Heart right ventricle (tissue), 16 donors: Measurements from ENCODE around the gene TSPAN11. TPM values are rescaled to one million over a fixed set of nuclear protein-coding genes. Genes with fewer than 3 reads are reported as not detected.

Source experiments
- ATAC-seq, 8 donors: fragments of 200-7000 bp; cut with Tn5 transposase; one replicate each; pipeline ENCODE4 v1.9.1; 2020; ENCODE audit warnings: mild to moderate bottlenecking in 8 of 8, moderate library complexity in 8 of 8, moderate number of reproducible peaks in 1 of 8
- DNase-seq, 2 donors: peaks; one replicate each; pipeline ENCODE4 v3.0.0-alpha.2; 2020
- H3K27ac ChIP-seq, 10 donors: fragments of 200-600 bp; sonication (generic) in 2 of 10; one replicate each; pipeline versions ENCODE4 v1.5.0 to v1.8.0; 2020 to 2022; ENCODE audit warnings: mild to moderate bottlenecking in 3 of 10
- H3K27me3 ChIP-seq, 7 donors: fragments of 200-600 bp; one replicate each; pipeline ENCODE4 v1.8.0; 2021 to 2022; ENCODE audit warnings: mild to moderate bottlenecking in 2 of 7
- H3K36me3 ChIP-seq, 9 donors: fragments of 200-600 bp; sonication (generic) in 1 of 9; one replicate each; pipeline versions ENCODE4 v1.5.0 to v1.8.0; 2020 to 2022; ENCODE audit warnings: mild to moderate bottlenecking in 2 of 9
- H3K4me1 ChIP-seq, 9 donors: fragments of 200-600 bp; sonication (generic) in 1 of 9; one replicate each; pipeline versions ENCODE4 v1.5.0 to v1.8.0; 2020 to 2022; ENCODE audit warnings: mild to moderate bottlenecking in 4 of 9
- H3K4me3 ChIP-seq, 10 donors: fragments of 200-600 bp; sonication (generic) in 2 of 10; one replicate each; pipeline versions ENCODE4 v1.5.0 to v1.8.0; 2020 to 2022; ENCODE audit warnings: mild to moderate bottlenecking in 7 of 10, moderate library complexity in 2 of 10
- H3K9me3 ChIP-seq, 11 donors: fragments of 200-600 bp in 10 of 11; sonication (generic) in 2 of 11; one replicate each; pipeline versions ENCODE4 v1.5.0 to v1.8.0; 2013 to 2022; ENCODE audit warnings: mild to moderate bottlenecking in 2 of 11, control low read depth in 1 of 11, moderate library complexity in 1 of 11
- WGBS, 2 donors: extraction: QIAGEN DNeasy Blood & Tissue Kit; methylation state at CpG; one replicate each; pipeline ENCODE4 v1.1.7; 2013; ENCODE audit warnings: inconsistent platforms in 1 of 2; 5-methylcytosine and 5-hydroxymethylcytosine counted together
- intact Hi-C, 10 donors: fragments of 100-400 bp; cut with DNase I; formaldehyde crosslinking; loops; one replicate each; pipeline versions ENCODE4 v1.11.1 to v1.14.2; 2022
- polyA plus RNA-seq, 2 donors: library from polyadenylated mRNA; stranded (reverse); fragments of 200-250 nt; gene quantifications; one replicate each; pipeline ENCODE4 v1.2.3, GENCODE V29; 2013
- total RNA-seq, 10 donors: library from RNA; stranded (reverse); fragmentation: NEBNext Ultra II Directional in 3 of 10; extraction: Animal tissue kit (Norgen Biotek cat#: 25700) in 3 of 10; gene quantifications; one replicate each; pipeline versions ENCODE4 v1.2.1 to v1.2.4, GENCODE V29; 2021 to 2023
- TF ChIP-seq, protein P1 (sequence below), 9 donors: fragments of 200-600 bp; sonication (generic) in 2 of 9; IDR thresholded peaks; one replicate each; pipeline versions ENCODE4 v1.5.0 to v1.8.0; 2021 to 2022; ENCODE audit warnings: antibody characterized with exemption in 9 of 9, mild to moderate bottlenecking in 5 of 9, moderate library complexity in 1 of 9
- donor health status: Arrhythmogenic right ventricular cardiomyopathy.
- donor health status: ischemic (EF 13 %, LVEDD 7.1; RV severe dilation, severe dysfunction).
- donor health status: healthy with polysubstance abuse.
- donor health status: DM: no; HTN: yes; CAD: no.
- donor health status: DM: no; HTN: no; CAD: no.
- donor health status: ischemic (EF 25% LVEDD 6.9; RV normal size, moderate dysfunction).
- donor health status: ischemic (EF 25% LVEDD 5.7; RV mildly dilated, moderate dysfunction).
- donor health status: healthy.
- donor health status: DM: yes; HTN: yes; CAD: no.
- donor health status: Ischemic cardiomyopathy.
- donor health status: ischemic (EF 35%, LVEDD 5.7; RV mildly dilated, moderate dysfunction).
- donor health status: nonischemic (EF 11% LVEDD 7.7; RV severe dilation, severe dysfunction).
- donor health status: DM: yes; HTN: yes; CAD: no.
- donor health status: PGD.
- donor health status: ischemic (EF 29% LVEDD 5.4; RV normal size, mild dysfunction).
- donor health status: nonischemic (EF 23%, LVEDD 6.1; RV moderate dilation, normal function).

Gene TSPAN11
- total and polyA plus RNA-seq, 12 donors: 0.60 to 2.9 (median 0.94) TPM

DNA sequence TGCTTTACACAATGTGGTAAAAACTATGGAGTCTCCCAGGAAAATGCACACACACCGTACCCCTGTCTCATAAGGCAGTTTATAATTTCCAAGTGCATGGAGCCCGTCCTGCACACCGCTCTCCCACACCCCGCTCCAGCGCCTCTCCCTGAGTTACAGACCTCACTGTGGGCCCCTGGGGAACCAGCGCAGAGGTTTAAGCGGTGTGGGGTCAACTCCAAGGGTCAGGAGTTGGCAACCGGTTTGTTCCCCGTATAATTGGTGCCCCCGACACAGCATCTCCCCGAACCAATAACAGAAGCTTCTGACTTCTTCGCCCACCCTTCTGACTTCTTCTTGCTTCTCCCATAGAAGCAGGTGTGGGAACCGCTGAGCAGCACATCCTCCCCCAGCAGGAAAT lies 88.7 kb downstream of the TSPAN11 start:
- H3K4me1 ChIP-seq: no peaks in the 10 kb centered on the region
- no peaks in the 10 kb centered on the region for H3K9me3 ChIP-seq
- WGBS, 2 donors: 92 to 95% methylated on average over 13 of the region's 13 CpGs
- H3K36me3 ChIP-seq: no peaks in the 10 kb centered on the region
- intact Hi-C loops: no loop called here
- TF ChIP-seq, protein P1, sequence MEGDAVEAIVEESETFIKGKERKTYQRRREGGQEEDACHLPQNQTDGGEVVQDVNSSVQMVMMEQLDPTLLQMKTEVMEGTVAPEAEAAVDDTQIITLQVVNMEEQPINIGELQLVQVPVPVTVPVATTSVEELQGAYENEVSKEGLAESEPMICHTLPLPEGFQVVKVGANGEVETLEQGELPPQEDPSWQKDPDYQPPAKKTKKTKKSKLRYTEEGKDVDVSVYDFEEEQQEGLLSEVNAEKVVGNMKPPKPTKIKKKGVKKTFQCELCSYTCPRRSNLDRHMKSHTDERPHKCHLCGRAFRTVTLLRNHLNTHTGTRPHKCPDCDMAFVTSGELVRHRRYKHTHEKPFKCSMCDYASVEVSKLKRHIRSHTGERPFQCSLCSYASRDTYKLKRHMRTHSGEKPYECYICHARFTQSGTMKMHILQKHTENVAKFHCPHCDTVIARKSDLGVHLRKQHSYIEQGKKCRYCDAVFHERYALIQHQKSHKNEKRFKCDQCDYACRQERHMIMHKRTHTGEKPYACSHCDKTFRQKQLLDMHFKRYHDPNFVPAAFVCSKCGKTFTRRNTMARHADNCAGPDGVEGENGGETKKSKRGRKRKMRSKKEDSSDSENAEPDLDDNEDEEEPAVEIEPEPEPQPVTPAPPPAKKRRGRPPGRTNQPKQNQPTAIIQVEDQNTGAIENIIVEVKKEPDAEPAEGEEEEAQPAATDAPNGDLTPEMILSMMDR (IDR thresholded peaks at IDR 0.05): no peak
- DNase-seq: no peak
- ATAC-seq: no peak
- H3K4me3 ChIP-seq: no peak overlapping the region
- H3K27me3 ChIP-seq: no peaks in the 10 kb centered on the region
- no peak overlapping the region for H3K27ac ChIP-seq

DNA sequence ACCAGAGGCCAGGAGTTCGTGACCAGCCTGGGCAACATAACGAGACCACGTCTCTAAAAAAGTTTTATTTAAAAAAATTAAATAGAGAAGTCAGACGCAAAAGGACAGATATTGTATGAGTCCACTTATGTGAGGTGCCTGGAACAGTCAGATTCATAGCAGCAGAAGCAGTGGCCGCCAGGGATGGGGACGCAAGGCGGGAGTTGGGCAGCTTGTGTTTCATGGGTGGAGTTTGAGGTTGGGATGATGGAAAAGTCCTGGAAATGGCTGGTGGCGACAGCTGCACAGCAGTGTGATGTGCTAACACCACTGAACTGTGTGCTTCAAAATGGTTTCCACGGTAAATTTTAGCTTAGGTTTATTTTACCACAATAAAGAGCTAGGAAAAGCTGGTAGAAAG lies 89.5 kb downstream of the TSPAN11 start:
- H3K27me3 ChIP-seq: no peaks in the 10 kb centered on the region
- H3K27ac ChIP-seq: no peak overlapping the region
- TF ChIP-seq, protein P1 (IDR thresholded peaks at IDR 0.05): no peak
- DNase-seq (no peak), ATAC-seq (peak in 3 of 8 donors; percentile 28 to 58 (median 46))
- no peaks in the 10 kb centered on the region for H3K4me1 ChIP-seq
- intact Hi-C loops: no loop called here
- no peaks in the 10 kb centered on the region for H3K36me3 ChIP-seq
- H3K9me3 ChIP-seq: no peaks in the 10 kb centered on the region
- H3K4me3 ChIP-seq: no peak overlapping the region
- WGBS, 2 donors: 77% methylated on average over 9 of the region's 9 CpGs

DNA sequence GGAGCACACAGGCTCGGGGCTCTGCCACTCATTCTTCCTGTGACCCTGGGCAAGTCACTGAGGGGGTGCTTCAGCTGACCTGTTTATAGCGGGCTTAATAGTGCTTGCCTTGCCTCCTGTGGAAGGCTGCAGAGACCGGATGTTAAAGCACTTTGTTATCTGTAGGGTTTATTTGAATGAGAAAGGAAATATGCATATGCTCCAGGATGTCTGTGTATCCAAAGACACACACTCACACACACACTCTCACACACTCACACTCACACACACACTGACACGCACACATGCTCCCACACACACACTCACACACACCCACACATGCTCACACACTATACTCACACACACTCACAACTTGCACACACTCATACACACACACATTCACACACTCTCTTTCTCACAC lies 91.0 kb downstream of the TSPAN11 start:
- Histone ChIP-seq H3K9me3 (no peaks in the 10 kb centered on the region), H3K27ac (no peak overlapping the region), H3K4me1 (no peaks in the 10 kb centered on the region), H3K36me3 (no peaks in the 10 kb centered on the region), H3K4me3 (no peak overlapping the region), H3K27me3 (no peaks in the 10 kb centered on the region)
- DNase-seq (no peak), ATAC-seq (no peak)
- TF ChIP-seq, protein P1 (IDR thresholded peaks at IDR 0.05): no peak
- WGBS, 2 donors: 62 to 70% methylated on average over 4 of the region's 4 CpGs
- intact Hi-C loops: no loop called here

DNA sequence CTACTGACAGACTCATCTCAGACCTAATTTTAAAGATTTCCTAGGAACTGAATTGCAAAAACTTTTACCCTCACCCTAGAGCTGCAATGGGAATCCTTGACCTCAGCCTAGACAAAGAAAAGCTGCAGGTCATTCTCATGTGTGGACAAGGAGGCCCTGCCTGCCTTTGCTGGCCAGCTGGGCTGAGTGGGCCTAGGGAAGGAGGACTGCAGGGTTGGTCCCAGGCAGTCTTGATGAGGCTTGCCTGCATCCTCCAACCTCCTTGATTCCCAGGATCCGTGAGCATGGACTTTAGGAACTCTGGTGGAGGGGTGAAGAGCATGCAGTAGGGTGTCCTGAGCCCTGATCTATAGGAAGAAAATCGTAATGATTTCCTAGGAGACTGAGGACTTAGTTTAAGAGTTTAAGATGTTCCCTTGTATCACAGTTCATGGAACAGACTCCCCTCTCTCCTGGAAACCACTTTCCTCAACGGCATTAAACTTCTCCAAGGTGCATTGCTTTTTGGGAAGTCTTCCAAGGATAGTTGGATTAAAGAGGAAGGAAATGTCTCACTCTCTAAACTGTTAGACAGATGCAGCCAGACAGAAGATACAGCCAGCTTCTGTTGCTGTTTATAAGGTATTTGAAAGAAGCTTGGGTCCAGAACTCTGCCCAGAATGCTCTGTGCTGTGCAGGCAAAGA lies 91.7 kb downstream of the TSPAN11 start:
- H3K9me3 ChIP-seq: no peaks in the 10 kb centered on the region
- no peaks in the 10 kb centered on the region for H3K4me1 ChIP-seq
- intact Hi-C loops: no loop called here
- TF ChIP-seq, protein P1 (IDR thresholded peaks at IDR 0.05): no peak
- 70 to 72% methylated on average over 3 of the region's 3 CpGs for WGBS, 2 donors
- H3K4me3 ChIP-seq: no peak overlapping the region
- no peak overlapping the region for H3K27ac ChIP-seq
- no peak for ATAC-seq
- no peaks in the 10 kb centered on the region for H3K27me3 ChIP-seq
- H3K36me3 ChIP-seq: no peaks in the 10 kb centered on the region
- DNase-seq: no peak
